B cell (primary cell): ENCODE results near the gene RDM1.

Experiments used
- CTCF ChIP-seq: fragments of 200-600 bp; IDR thresholded peaks from one replicate; pipeline ENCODE4 v1.8.0; 2022; ENCODE audit warnings: antibody characterized with exemption, mild to moderate bottlenecking
- EZH2 ChIP-seq: IDR thresholded peaks from 2 replicates; pipeline ENCODE4 v1.6.1; 2012; ENCODE audit warnings: borderline replicate concordance, low read depth, mild to moderate bottlenecking, moderate library complexity, low read length; ENCODE audit not compliant: insufficient read depth, poor library complexity, severe bottlenecking

GRCh38 chr17:35892091-35893035 is 38.2 kb downstream of the RDM1 start:
- TF ChIP-seq CTCF (no peak), EZH2 (no peak)
